Measurements from ENCODE around the gene CENPVL2.
"Not testable (repeated sequence)": the region's sequence is repeated elsewhere in the genome, so short reads cannot be mapped to it uniquely, and the experiment has no call there.

The CENPVL2 gene

GRCh38 chrX:51682720-51683062, at the start of gene CENPVL2:
CENPVL2 (minus strand) TSS chrX:51682831; CDS start chrX:51682831, 0 bp downstream.
- H3K27me3 Mint-ChIP-seq (ENCODE audit: low read depth); H3K27ac Mint-ChIP-seq; H3K36me3 Mint-ChIP-seq (ENCODE audit: low read depth); H3K4me3 Mint-ChIP-seq; H3K9me3 Mint-ChIP-seq; H3K4me1 Mint-ChIP-seq (ENCODE audit: low read depth): not testable (repeated sequence)

GRCh38 chrX:51728202-51728601, 45.6 kb upstream of the CENPVL2 start:
- Mint-ChIP-seq H3K27ac (no peak overlapping the region), H3K27me3 (ENCODE audit: low read depth) (peaks cover under 1% of the 10 kb centered on the region), H3K4me1 (ENCODE audit: low read depth) (no peaks in the 10 kb centered on the region), H3K4me3 (no peak overlapping the region), H3K36me3 (ENCODE audit: low read depth) (no peaks in the 10 kb centered on the region), H3K9me3 (no peaks in the 10 kb centered on the region)

- H3K36me3 Mint-ChIP-seq (ENCODE audit: low read depth); H3K4me1 Mint-ChIP-seq (ENCODE audit: low read depth); H3K9me3 Mint-ChIP-seq; H3K4me3 Mint-ChIP-seq; H3K27ac Mint-ChIP-seq; H3K27me3 Mint-ChIP-seq (ENCODE audit: low read depth): not testable (repeated sequence)
Observed at GRCh38 chrX:51712943-51713647, 30.5 kb upstream of the CENPVL2 start.

- H3K4me3 Mint-ChIP-seq; H3K9me3 Mint-ChIP-seq; H3K27me3 Mint-ChIP-seq (ENCODE audit: low read depth); H3K4me1 Mint-ChIP-seq (ENCODE audit: low read depth); H3K27ac Mint-ChIP-seq; H3K36me3 Mint-ChIP-seq (ENCODE audit: low read depth): not testable (repeated sequence)
Observed at GRCh38 chrX:51710277-51711164, 27.9 kb upstream of the CENPVL2 start, which contains the start of gene CENPVL1. CENPVL1 (plus strand) TSS chrX:51710512; CDS start chrX:51710512, 0 bp downstream.

- Mint-ChIP-seq H3K4me3 (no peak overlapping the region), H3K36me3 (ENCODE audit: low read depth) (no peaks in the 10 kb centered on the region), H3K27me3 (ENCODE audit: low read depth) (no peaks in the 10 kb centered on the region), H3K4me1 (ENCODE audit: low read depth) (no peaks in the 10 kb centered on the region), H3K9me3 (no peaks in the 10 kb centered on the region), H3K27ac (no peak overlapping the region)
Observed at GRCh38 chrX:51697397-51697796, 14.8 kb upstream of the CENPVL2 start.

GRCh38 chrX:51694254-51694653, 11.6 kb upstream of the CENPVL2 start:
- no peak overlapping the region for H3K27ac Mint-ChIP-seq
- H3K9me3 Mint-ChIP-seq, result no peaks in the 10 kb centered on the region
- no peaks in the 10 kb centered on the region for H3K4me1 Mint-ChIP-seq (ENCODE audit: low read depth)
- H3K27me3 Mint-ChIP-seq (ENCODE audit: low read depth), result no peaks in the 10 kb centered on the region
- no peak overlapping the region for H3K4me3 Mint-ChIP-seq
- no peaks in the 10 kb centered on the region for H3K36me3 Mint-ChIP-seq (ENCODE audit: low read depth)

GRCh38 chrX:51681808-51682719, 567 bp downstream of the CENPVL2 start:
- H3K9me3 Mint-ChIP-seq; H3K27ac Mint-ChIP-seq; H3K4me3 Mint-ChIP-seq; H3K27me3 Mint-ChIP-seq (ENCODE audit: low read depth); H3K4me1 Mint-ChIP-seq (ENCODE audit: low read depth); H3K36me3 Mint-ChIP-seq (ENCODE audit: low read depth): not testable (repeated sequence)

- H3K27ac Mint-ChIP-seq; H3K27me3 Mint-ChIP-seq (ENCODE audit: low read depth); H3K9me3 Mint-ChIP-seq; H3K4me1 Mint-ChIP-seq (ENCODE audit: low read depth); H3K36me3 Mint-ChIP-seq (ENCODE audit: low read depth); H3K4me3 Mint-ChIP-seq: not testable (repeated sequence)
Observed at GRCh38 chrX:51679689-51680433, 2.8 kb downstream of the CENPVL2 start.

- Mint-ChIP-seq H3K9me3 (no peaks in the 10 kb centered on the region), H3K4me1 (ENCODE audit: low read depth) (peaks cover 4% of the 10 kb centered on the region), H3K36me3 (ENCODE audit: low read depth) (no peaks in the 10 kb centered on the region), H3K27ac (no peak overlapping the region), H3K27me3 (ENCODE audit: low read depth) (peaks cover 3% of the 10 kb centered on the region), H3K4me3 (no peak overlapping the region)
Observed at GRCh38 chrX:51665981-51666380, 16.6 kb downstream of the CENPVL2 start.

GRCh38 chrX:51643377-51643776, 39.3 kb downstream of the CENPVL2 start:
- Mint-ChIP-seq H3K36me3 (ENCODE audit: low read depth) (no peaks in the 10 kb centered on the region), H3K9me3 (no peaks in the 10 kb centered on the region), H3K4me3 (no peak overlapping the region), H3K4me1 (ENCODE audit: low read depth) (no peaks in the 10 kb centered on the region), H3K27me3 (ENCODE audit: low read depth) (peaks cover 9% of the 10 kb centered on the region), H3K27ac (no peak overlapping the region)

- Mint-ChIP-seq H3K9me3 (no peaks in the 10 kb centered on the region), H3K36me3 (ENCODE audit: low read depth) (no peaks in the 10 kb centered on the region), H3K4me3 (no peak overlapping the region), H3K27ac (no peak overlapping the region), H3K4me1 (ENCODE audit: low read depth) (no peaks in the 10 kb centered on the region), H3K27me3 (ENCODE audit: low read depth) (peaks cover 9% of the 10 kb centered on the region)
Observed at GRCh38 chrX:51641421-51642021, 41.1 kb downstream of the CENPVL2 start.

- not testable (repeated sequence) for H3K36me3 Mint-ChIP-seq (ENCODE audit: low read depth); H3K4me1 Mint-ChIP-seq (ENCODE audit: low read depth); H3K4me3 Mint-ChIP-seq; H3K27ac Mint-ChIP-seq; H3K9me3 Mint-ChIP-seq; H3K27me3 Mint-ChIP-seq (ENCODE audit: low read depth)
Observed at GRCh38 chrX:51636511-51636910, 46.1 kb downstream of the CENPVL2 start.
